ENCODE measurements around the gene SLC24A4.

DNA sequence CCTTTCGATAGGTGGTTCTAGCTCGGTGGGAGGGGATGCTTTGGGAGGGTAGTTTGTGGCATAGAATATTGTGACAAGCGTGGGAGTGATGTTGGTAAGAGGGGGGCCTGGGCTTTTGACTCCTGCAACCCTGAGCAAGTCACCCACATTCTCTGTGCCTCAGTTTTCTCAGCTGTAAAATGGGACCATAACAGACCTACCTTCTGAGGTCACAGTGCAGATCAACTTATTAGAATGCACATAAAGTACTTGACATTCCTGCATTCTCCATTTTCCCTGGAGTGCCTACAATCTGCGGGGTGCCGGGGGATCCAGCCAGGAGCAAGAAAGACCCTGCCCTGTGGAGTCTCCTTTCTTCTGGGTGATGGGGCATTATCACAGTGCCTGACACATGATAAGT is 63.2 kb downstream of the SLC24A4 start:
- TF ChIP-seq, protein P1, sequence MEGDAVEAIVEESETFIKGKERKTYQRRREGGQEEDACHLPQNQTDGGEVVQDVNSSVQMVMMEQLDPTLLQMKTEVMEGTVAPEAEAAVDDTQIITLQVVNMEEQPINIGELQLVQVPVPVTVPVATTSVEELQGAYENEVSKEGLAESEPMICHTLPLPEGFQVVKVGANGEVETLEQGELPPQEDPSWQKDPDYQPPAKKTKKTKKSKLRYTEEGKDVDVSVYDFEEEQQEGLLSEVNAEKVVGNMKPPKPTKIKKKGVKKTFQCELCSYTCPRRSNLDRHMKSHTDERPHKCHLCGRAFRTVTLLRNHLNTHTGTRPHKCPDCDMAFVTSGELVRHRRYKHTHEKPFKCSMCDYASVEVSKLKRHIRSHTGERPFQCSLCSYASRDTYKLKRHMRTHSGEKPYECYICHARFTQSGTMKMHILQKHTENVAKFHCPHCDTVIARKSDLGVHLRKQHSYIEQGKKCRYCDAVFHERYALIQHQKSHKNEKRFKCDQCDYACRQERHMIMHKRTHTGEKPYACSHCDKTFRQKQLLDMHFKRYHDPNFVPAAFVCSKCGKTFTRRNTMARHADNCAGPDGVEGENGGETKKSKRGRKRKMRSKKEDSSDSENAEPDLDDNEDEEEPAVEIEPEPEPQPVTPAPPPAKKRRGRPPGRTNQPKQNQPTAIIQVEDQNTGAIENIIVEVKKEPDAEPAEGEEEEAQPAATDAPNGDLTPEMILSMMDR (conservative IDR thresholded peaks at IDR 0.05; ENCODE audit: low read depth, low read length), result no peak
- TF ChIP-seq POLR2A (IDR thresholded peaks at IDR 0.05; ENCODE audit: low read depth, low read length), result no peak
- TF ChIP-seq BHLHE40 (IDR thresholded peaks at IDR 0.05; ENCODE audit: low read depth, low read length), result no peak
- TF ChIP-seq MXI1 (IDR thresholded peaks at IDR 0.05; ENCODE audit: borderline replicate concordance, low read depth, low read length), result no peak
- no peak for TF ChIP-seq SMC3 (IDR thresholded peaks at IDR 0.05; ENCODE audit: low read depth, low read length)
- TF ChIP-seq, protein P2, sequence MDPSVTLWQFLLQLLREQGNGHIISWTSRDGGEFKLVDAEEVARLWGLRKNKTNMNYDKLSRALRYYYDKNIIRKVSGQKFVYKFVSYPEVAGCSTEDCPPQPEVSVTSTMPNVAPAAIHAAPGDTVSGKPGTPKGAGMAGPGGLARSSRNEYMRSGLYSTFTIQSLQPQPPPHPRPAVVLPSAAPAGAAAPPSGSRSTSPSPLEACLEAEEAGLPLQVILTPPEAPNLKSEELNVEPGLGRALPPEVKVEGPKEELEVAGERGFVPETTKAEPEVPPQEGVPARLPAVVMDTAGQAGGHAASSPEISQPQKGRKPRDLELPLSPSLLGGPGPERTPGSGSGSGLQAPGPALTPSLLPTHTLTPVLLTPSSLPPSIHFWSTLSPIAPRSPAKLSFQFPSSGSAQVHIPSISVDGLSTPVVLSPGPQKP (IDR thresholded peaks at IDR 0.05; ENCODE audit: borderline replicate concordance, low read depth, low read length), result no peak
- no peak for TF ChIP-seq RFX5 (IDR thresholded peaks at IDR 0.05; ENCODE audit: low read depth, low read length)
- TF ChIP-seq CEBPB (IDR thresholded peaks at IDR 0.05; ENCODE audit: low read depth, low read length), result no peak
- TF ChIP-seq, protein P3, sequence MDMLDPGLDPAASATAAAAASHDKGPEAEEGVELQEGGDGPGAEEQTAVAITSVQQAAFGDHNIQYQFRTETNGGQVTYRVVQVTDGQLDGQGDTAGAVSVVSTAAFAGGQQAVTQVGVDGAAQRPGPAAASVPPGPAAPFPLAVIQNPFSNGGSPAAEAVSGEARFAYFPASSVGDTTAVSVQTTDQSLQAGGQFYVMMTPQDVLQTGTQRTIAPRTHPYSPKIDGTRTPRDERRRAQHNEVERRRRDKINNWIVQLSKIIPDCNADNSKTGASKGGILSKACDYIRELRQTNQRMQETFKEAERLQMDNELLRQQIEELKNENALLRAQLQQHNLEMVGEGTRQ (IDR thresholded peaks at IDR 0.05; ENCODE audit: low read depth, low read length), result no peak
- TF ChIP-seq MAZ (IDR thresholded peaks at IDR 0.05; ENCODE audit: borderline replicate concordance, low read depth, low read length), result no peak
- no peak for TF ChIP-seq RAD21 (IDR thresholded peaks at IDR 0.05; ENCODE audit: low read length)
- TF ChIP-seq RCOR1 (IDR thresholded peaks at IDR 0.05; ENCODE audit: insufficient replicate concordance, low read length), result no peak
- TF ChIP-seq FOS (IDR thresholded peaks at IDR 0.05; ENCODE audit: low read depth, low read length), result no peak

Data from IMR-90 (cell line).